ENCODE measurements around the gene PBX4.
A peak's percentile ranks its signal among the peaks of the same experiment; 100 is the strongest.

Gene PBX4

DNA sequence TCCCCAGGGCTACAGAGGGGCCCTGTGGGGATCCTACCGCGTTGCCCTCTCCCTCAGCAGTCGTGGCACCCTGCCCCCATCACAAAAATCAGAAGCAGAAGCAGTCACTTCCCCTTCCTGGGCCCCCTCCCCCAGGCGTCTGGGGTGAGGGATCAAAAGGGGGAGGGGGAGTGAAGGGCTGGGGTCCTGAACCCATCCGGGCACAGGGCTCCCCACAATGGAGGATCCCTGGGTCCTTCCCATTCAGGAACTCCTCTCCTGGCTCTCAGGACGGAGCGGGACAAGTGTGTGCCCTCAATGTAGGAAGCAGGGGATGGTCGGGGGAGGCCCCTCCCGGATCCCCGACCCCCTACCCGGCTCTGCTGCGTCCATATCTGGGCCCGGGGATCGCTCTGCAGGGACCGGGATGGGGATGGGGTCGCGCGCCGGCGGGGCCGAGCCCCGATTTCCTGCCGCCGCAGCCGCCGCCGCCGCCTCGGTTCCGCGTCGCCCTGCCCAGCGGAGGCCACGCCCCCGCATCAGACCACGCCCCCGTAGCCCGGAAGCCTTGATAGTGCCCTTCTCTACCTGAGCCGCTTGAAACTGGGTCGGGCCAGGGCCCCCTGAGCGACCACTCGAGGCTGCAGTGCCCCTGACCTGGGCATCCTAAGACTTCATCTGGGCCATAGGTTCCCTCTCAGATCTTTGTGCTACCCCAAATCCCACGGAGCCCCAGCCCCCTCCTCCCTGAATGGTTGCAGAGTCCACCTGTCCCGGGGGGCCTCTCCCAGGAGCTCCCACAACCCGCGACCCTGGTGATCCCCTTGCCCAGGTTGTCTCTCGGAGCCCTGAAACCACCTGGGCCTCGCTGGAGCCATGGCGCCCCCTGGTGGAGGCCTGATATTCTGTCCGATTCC lies 24.9 kb upstream of the PBX4 start, which contains the start of gene GMIP:
Gene GMIP (minus strand): TSS at position 500 of the 896 bp plus-strand sequence. CDS start 128 bp downstream, at position 372.
- no peak for DNase-seq (ENCODE audit: low spot score)
- Histone ChIP-seq H3K36me3 (ENCODE audit: low read depth) (peaks cover 22% of the 10 kb centered on the region), H3K9me3 (ENCODE audit: severe bottlenecking) (no peaks in the 10 kb centered on the region), H3K4me1 (ENCODE audit: insufficient read depth, poor library complexity, severe bottlenecking) (no peaks in the 10 kb centered on the region), H3K4me3 (ENCODE audit: severe bottlenecking) (peak within 1 kb of the TSS; percentile 59), H3K27me3 (ENCODE audit: insufficient read depth, poor library complexity, severe bottlenecking) (no peaks in the 10 kb centered on the region), H3K27ac (ENCODE audit: poor library complexity, severe bottlenecking) (peak within 1 kb of the TSS; percentile 43)
- TF ChIP-seq CTCF (IDR thresholded peaks at IDR 0.05; ENCODE audit: poor library complexity, severe bottlenecking), result peak; percentile 88
- peak; percentile 84 for ATAC-seq (ENCODE audit: low read depth)

DNA sequence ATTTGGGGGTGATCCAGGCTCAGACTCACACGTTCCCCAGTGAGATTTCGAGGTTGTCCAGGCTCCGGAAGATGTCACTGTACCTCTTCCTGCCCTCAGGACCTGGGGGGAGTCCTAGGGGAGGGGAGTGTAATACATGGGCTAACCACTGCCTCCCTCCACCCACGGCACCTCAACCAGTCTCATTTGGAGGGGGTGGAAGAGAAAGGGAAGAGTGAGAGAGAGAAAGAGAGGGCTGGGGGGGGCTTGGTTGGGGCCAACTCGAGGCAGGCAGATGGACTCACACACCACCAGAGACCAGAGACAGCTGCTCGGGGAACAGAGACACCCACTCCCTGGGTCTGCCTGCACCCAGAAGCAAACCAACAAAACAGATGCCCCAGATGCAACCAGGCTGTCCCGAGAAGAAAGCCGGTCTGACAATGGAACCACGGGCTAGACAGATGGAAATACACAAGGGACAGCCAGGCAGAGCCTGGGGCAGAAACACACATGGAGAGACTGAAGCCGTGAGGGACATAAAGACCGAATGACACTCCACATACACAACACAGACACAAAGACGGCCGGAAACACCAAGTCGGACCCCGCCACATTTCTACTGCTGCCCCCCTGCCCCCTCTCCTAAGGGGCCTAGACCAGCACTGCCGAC lies 24.1 kb upstream of the PBX4 start:
- Histone ChIP-seq H3K9me3 (ENCODE audit: severe bottlenecking) (no peaks in the 10 kb centered on the region), H3K4me3 (ENCODE audit: severe bottlenecking) (peak overlapping the region; percentile 59), H3K27ac (ENCODE audit: poor library complexity, severe bottlenecking) (peak overlapping the region; percentile 43), H3K27me3 (ENCODE audit: insufficient read depth, poor library complexity, severe bottlenecking) (no peaks in the 10 kb centered on the region), H3K36me3 (ENCODE audit: low read depth) (peaks cover 14% of the 10 kb centered on the region), H3K4me1 (ENCODE audit: insufficient read depth, poor library complexity, severe bottlenecking) (no peaks in the 10 kb centered on the region)
- ATAC-seq (ENCODE audit: low read depth), result peak; percentile 7
- no peak for TF ChIP-seq CTCF (IDR thresholded peaks at IDR 0.05; ENCODE audit: poor library complexity, severe bottlenecking)
- no peak for DNase-seq (ENCODE audit: low spot score)

DNA sequence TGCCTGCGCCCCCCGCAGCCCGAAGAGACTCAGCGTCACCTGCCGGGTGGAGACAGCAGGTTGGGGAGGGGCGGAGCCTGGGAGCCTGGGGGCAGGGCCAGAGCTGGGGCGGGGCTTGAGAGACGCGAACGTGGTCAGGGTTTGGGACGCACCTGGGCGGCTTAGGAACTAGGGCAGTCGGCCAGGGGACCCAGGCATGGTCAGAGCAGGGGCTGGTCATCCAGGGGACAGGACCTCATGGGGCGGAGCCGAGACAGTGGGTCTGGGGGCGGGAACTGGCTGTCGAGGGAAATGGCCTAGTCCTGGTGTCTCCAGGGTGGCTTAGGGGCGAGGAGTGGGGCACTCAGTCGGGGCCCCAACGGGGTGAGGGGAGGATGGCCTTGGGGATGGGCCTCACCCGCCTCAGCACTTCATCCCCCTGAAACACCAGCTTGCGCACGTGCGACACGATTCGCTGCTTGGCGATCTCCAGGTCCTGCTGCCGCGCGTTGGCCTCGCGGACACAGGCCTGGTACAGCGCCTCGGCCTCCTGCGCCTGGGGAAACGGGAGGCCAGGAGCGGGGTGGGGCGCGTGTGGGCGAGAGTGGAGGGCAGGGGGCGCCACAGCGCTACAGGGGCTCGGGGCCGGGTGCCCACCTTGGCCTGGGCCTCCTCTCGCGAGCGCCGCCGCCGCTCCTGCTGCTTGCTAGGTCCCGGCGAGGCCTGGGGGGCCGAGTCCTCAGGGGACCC lies 19.2 kb upstream of the PBX4 start:
- Histone ChIP-seq H3K4me1 (ENCODE audit: insufficient read depth, poor library complexity, severe bottlenecking) (no peaks in the 10 kb centered on the region), H3K27ac (ENCODE audit: poor library complexity, severe bottlenecking) (no peak overlapping the region), H3K4me3 (ENCODE audit: severe bottlenecking) (no peak overlapping the region), H3K27me3 (ENCODE audit: insufficient read depth, poor library complexity, severe bottlenecking) (no peaks in the 10 kb centered on the region), H3K36me3 (ENCODE audit: low read depth) (peaks cover 9% of the 10 kb centered on the region), H3K9me3 (ENCODE audit: severe bottlenecking) (no peaks in the 10 kb centered on the region)
- DNase-seq (ENCODE audit: low spot score) (no peak), ATAC-seq (ENCODE audit: low read depth) (no peak)
- no peak for TF ChIP-seq CTCF (IDR thresholded peaks at IDR 0.05; ENCODE audit: poor library complexity, severe bottlenecking)

DNA sequence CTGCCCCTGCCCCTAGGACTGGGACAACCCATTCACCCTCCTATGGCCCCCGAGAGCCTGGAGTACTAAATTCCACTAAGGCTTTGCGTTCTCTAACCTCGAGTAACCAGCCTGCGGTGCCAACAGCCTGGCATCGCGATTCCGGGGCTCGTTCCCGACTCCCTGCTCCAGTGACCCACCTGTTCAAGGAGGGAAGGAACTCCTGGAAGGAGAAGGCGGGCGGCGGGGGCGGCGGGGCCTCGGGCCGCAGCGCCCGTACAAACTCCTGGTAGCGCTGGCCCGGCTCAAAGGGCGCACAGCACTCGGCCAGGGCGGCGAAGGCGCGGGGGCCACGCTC lies 18.7 kb upstream of the PBX4 start:
- DNase-seq (ENCODE audit: low spot score) (no peak), ATAC-seq (ENCODE audit: low read depth) (no peak)
- no peak for TF ChIP-seq CTCF (IDR thresholded peaks at IDR 0.05; ENCODE audit: poor library complexity, severe bottlenecking)
- Histone ChIP-seq H3K4me3 (ENCODE audit: severe bottlenecking) (no peak overlapping the region), H3K27me3 (ENCODE audit: insufficient read depth, poor library complexity, severe bottlenecking) (no peaks in the 10 kb centered on the region), H3K27ac (ENCODE audit: poor library complexity, severe bottlenecking) (no peak overlapping the region), H3K9me3 (ENCODE audit: severe bottlenecking) (no peaks in the 10 kb centered on the region), H3K4me1 (ENCODE audit: insufficient read depth, poor library complexity, severe bottlenecking) (no peaks in the 10 kb centered on the region), H3K36me3 (ENCODE audit: low read depth) (peaks cover 9% of the 10 kb centered on the region)

Data from RWPE2 (cell line).